Fibroblast of lung (primary cell): ENCODE results near the gene KRT20. TPM values are rescaled to one million over a fixed set of nuclear protein-coding genes. Genes with fewer than 3 reads are reported as not detected.
A peak's percentile ranks its signal among the peaks of the same experiment; 100 is the strongest.

Experiments used
- DNase-seq, 2 donors: peaks; one replicate each; pipeline versions ENCODE4 v3.0.0 to v3.0.0-alpha.2; 2010; ENCODE audit warnings: low read depth in 2 of 2
- H2AFZ ChIP-seq: 2 replicates; pipeline ENCODE4 v1.5.1; 2012; ENCODE audit warnings: low read length, control low read depth, inconsistent platforms
- H3K27ac ChIP-seq: 2 replicates; pipeline ENCODE4 v1.5.1; 2011; ENCODE audit warnings: low read length, control low read depth; ENCODE audit not compliant: insufficient read depth
- H3K27me3 ChIP-seq: 2 replicates; pipeline ENCODE4 v1.5.1; 2011; ENCODE audit warnings: mild to moderate bottlenecking, low read length; ENCODE audit not compliant: control insufficient read depth, insufficient read depth
- H3K36me3 ChIP-seq: 2 replicates; pipeline ENCODE4 v1.5.1; 2011; ENCODE audit warnings: low read length; ENCODE audit not compliant: control insufficient read depth, insufficient read depth
- H3K4me1 ChIP-seq: 2 replicates; pipeline ENCODE4 v1.5.1; 2011; ENCODE audit warnings: low read length; ENCODE audit not compliant: control insufficient read depth, insufficient read depth; ENCODE audit errors: extremely low read depth
- H3K4me2 ChIP-seq: 2 replicates; pipeline ENCODE4 v1.5.1; 2011; ENCODE audit warnings: low read length, control low read depth; ENCODE audit not compliant: insufficient read depth; ENCODE audit errors: extremely low read depth
- H3K4me3 ChIP-seq, 4 experiments: fragments of 200-600 bp in 1 of 4; sonication (generic) in 1 of 4; replicated peaks in 1 of 4; 2 replicates each; pipeline ENCODE4 v1.5.1; 2011 to 2016; ENCODE audit warnings: low read length in 4 of 4, low read depth in 3 of 4, mild to moderate bottlenecking in 3 of 4, control low read depth in 2 of 4, inconsistent platforms in 1 of 4, mixed read lengths in 1 of 4; ENCODE audit not compliant: insufficient read depth in 1 of 4; ENCODE audit errors: control extremely low read depth in 1 of 4
- H3K79me2 ChIP-seq: 2 replicates; pipeline ENCODE4 v1.5.1; 2012; ENCODE audit warnings: mild to moderate bottlenecking, low read length, inconsistent platforms; ENCODE audit not compliant: control insufficient read depth, insufficient read depth
- H3K9ac ChIP-seq: 2 replicates; pipeline ENCODE4 v1.5.1; 2011; ENCODE audit warnings: mild to moderate bottlenecking, low read length, control low read depth; ENCODE audit not compliant: insufficient read depth
- H3K9me3 ChIP-seq: 2 replicates; pipeline ENCODE4 v1.5.1; 2012; ENCODE audit warnings: low read depth, low read length; ENCODE audit not compliant: control insufficient read depth, insufficient read depth
- H4K20me1 ChIP-seq: 2 replicates; pipeline ENCODE4 v1.5.1; 2011; ENCODE audit warnings: low read length; ENCODE audit not compliant: control insufficient read depth, insufficient read depth; ENCODE audit errors: extremely low read depth
- CTCF ChIP-seq, 2 donors: IDR thresholded peaks in 1 of 2; conservative IDR thresholded peaks in 1 of 2; 1 replicate in 1 of 2; 2 replicates in 1 of 2; pipeline ENCODE4 v1.5.1; 2011 to 2012; ENCODE audit warnings: low read length in 2 of 2, control low read depth in 1 of 2, inconsistent platforms in 1 of 2, low read depth in 1 of 2, mild to moderate bottlenecking in 1 of 2
- EZH2 ChIP-seq: IDR thresholded peaks from 2 replicates; pipeline ENCODE4 v1.5.1; 2012; ENCODE audit warnings: low read length, control low read depth, mild to moderate bottlenecking; ENCODE audit errors: missing control alignments
- polyA plus RNA-seq, 2 donors: library from polyadenylated mRNA; depleted of rRNA in 1 of 2; stranded (reverse) in 1 of 2; unstranded in 1 of 2; fragments of >200 nt; gene quantifications; 2 replicates each; pipeline ENCODE4 v1.2.1, GENCODE V29; 2011 to 2012; ENCODE audit warnings: missing spikeins in 1 of 2
- total RNA-seq: library from RNA; depleted of rRNA; stranded (reverse); fragments of >200 nt; gene quantifications from 2 replicates; pipeline ENCODE4 v1.2.1, GENCODE V29; 2014

KRT20 gene
- total and polyA plus RNA-seq, 2 donors (not counting 1 experiment from before 2014, with no cell fraction given), result not detected

GRCh38 chr17:40883626-40884334 lies 1.3 kb downstream of the KRT20 start:
- Histone ChIP-seq H3K27me3 (peaks cover 16% of the 10 kb centered on the region), H3K9ac (no peak overlapping the region), H3K9me3 (no peaks in the 10 kb centered on the region), H3K4me1 (no peaks in the 10 kb centered on the region), H3K27ac (no peak overlapping the region), H2AFZ (no peak overlapping the region), H3K4me2 (no peak overlapping the region), H4K20me1 (no peaks in the 10 kb centered on the region), H3K36me3 (no peaks in the 10 kb centered on the region), H3K79me2 (no peaks in the 10 kb centered on the region), H3K4me3 (no peak overlapping the region)
- no peak for DNase-seq
- TF ChIP-seq EZH2, result no peak
- TF ChIP-seq CTCF (conservative IDR thresholded peaks at IDR 0.05 in 1 of 2, IDR thresholded peaks at IDR 0.05 in 1 of 2; ENCODE audit: low read depth in 1 of 2, low read length in 2 of 2), result no peak

GRCh38 chr17:40883031-40883430 lies 2.0 kb downstream of the KRT20 start:
- Histone ChIP-seq H3K79me2 (no peaks in the 10 kb centered on the region), H2AFZ (no peak overlapping the region), H3K9ac (no peak overlapping the region), H3K4me3 (no peak overlapping the region), H3K36me3 (no peaks in the 10 kb centered on the region), H3K27ac (no peak overlapping the region), H4K20me1 (no peaks in the 10 kb centered on the region), H3K4me1 (no peaks in the 10 kb centered on the region), H3K27me3 (peaks cover 13% of the 10 kb centered on the region), H3K9me3 (no peaks in the 10 kb centered on the region), H3K4me2 (no peak overlapping the region)
- no peak for DNase-seq
- TF ChIP-seq CTCF (conservative IDR thresholded peaks at IDR 0.05 in 1 of 2, IDR thresholded peaks at IDR 0.05 in 1 of 2; ENCODE audit: low read depth in 1 of 2, low read length in 2 of 2), result no peak
- no peak for TF ChIP-seq EZH2

GRCh38 chr17:40879026-40879425 lies 6.0 kb downstream of the KRT20 start:
- H3K27ac ChIP-seq, result no peak overlapping the region
- peak in 1 of 2 donors; percentile 13 for DNase-seq
- no peaks in the 10 kb centered on the region for H3K79me2 ChIP-seq
- peaks cover 3% of the 10 kb centered on the region for H3K27me3 ChIP-seq
- TF ChIP-seq EZH2, result no peak
- TF ChIP-seq CTCF (conservative IDR thresholded peaks at IDR 0.05 in 1 of 2, IDR thresholded peaks at IDR 0.05 in 1 of 2; ENCODE audit: low read depth in 1 of 2, low read length in 2 of 2), result no peak
- no peaks in the 10 kb centered on the region for H3K9me3 ChIP-seq
- H3K36me3 ChIP-seq, result no peaks in the 10 kb centered on the region
- no peak overlapping the region for H3K4me2 ChIP-seq
- H2AFZ ChIP-seq, result no peak overlapping the region
- no peaks in the 10 kb centered on the region for H3K4me1 ChIP-seq
- no peaks in the 10 kb centered on the region for H4K20me1 ChIP-seq
- H3K9ac ChIP-seq, result no peak overlapping the region
- H3K4me3 ChIP-seq, result no peak overlapping the region
